HCT116 (cell line): Measurements from ENCODE around the gene ZNF536. TPM values are rescaled to one million over a fixed set of nuclear protein-coding genes. Genes with fewer than 3 reads are reported as not detected.
"Not testable (repeated sequence)": the region's sequence is repeated elsewhere in the genome, so short reads cannot be mapped to it uniquely, and the experiment has no call there.

Source experiments
- ATAC-seq: fragments of 200-7000 bp; cut with Tn5 transposase; 2 replicates; pipeline ENCODE4 v1.9.1; 2020; ENCODE audit warnings: mild to moderate bottlenecking, moderate library complexity
- BruUV-seq: library from RNA; stranded (reverse); fragments of 400-500 nt; replicated peaks from 2 replicates; lab custom pipeline; 2021; lab: Mats Ljungman, UMichigan
- CTCF ChIA-PET: fragments of 300-600 bp; sonication (Branson Sonifier 250); formaldehyde crosslinking; loops from one replicate; lab custom pipeline; 2021; ENCODE audit warnings: antibody characterized with exemption; lab: Charles Lee
- POLR2A ChIA-PET: fragments of 300-600, 350-600 bp; sonication (Branson Sonifier 250); formaldehyde crosslinking; loops from one replicate; lab custom pipeline; 2021; ENCODE audit warnings: antibody characterized with exemption; lab: Charles Lee
- RAD21 ChIA-PET, 2 experiments: fragments of 300-600 bp; sonication (Branson Sonifier 250); formaldehyde crosslinking; loops; one replicate each; lab custom pipeline; 2023; ENCODE audit warnings: low total read pairs in 2 of 2; ENCODE audit not compliant: uncharacterized antibody in 2 of 2, unreplicated experiment in 2 of 2, low non-redundant PET in 1 of 2; lab: Charles Lee
- DNase-seq: peaks from one replicate; pipeline ENCODE4 v3.0.0-alpha.2; 2010; ENCODE audit warnings: low read depth, low spot score
- H2AFZ ChIP-seq: fragments of 200-600 bp; shearing (Covaris generic), sonication (generic); 2 replicates; pipeline ENCODE4 v1.6.1; 2017; ENCODE audit warnings: low read depth, mixed run types, mixed read lengths, antibody characterized with exemption, low read length; ENCODE audit not compliant: poor library complexity, severe bottlenecking
- H3K27ac ChIP-seq: 2 replicates; pipeline ENCODE4 v1.5.1; 2012; ENCODE audit warnings: low read depth, low read length
- H3K27me3 ChIP-seq: fragments of 200-600 bp; sonication (generic); 2 replicates; pipeline ENCODE4 v1.6.1; 2016; ENCODE audit warnings: mixed run types, low read length, mixed read lengths; ENCODE audit not compliant: insufficient read depth
- H3K36me3 ChIP-seq, 2 experiments: fragments of 200-500 bp in 1 of 2; fragments of 200-600 bp in 1 of 2; sonication (Bioruptor generic) in 1 of 2; sonication (generic) in 1 of 2; 2 replicates each; pipeline versions ENCODE4 v1.5.1 to v1.6.1; 2014 to 2016; ENCODE audit warnings: low read length in 2 of 2, inconsistent platforms in 1 of 2, mixed read lengths in 1 of 2, mixed run types in 1 of 2; ENCODE audit not compliant: insufficient read depth in 2 of 2, control insufficient read depth in 1 of 2
- H3K4me1 ChIP-seq, 2 experiments: fragments of 200-600 bp in 1 of 2; sonication (generic) in 1 of 2; 2 replicates each; pipeline versions ENCODE4 v1.5.1 to v1.6.1; 2012 to 2017; ENCODE audit warnings: low read length in 2 of 2, inconsistent platforms in 1 of 2, mild to moderate bottlenecking in 1 of 2, mixed read lengths in 1 of 2, mixed run types in 1 of 2, moderate library complexity in 1 of 2; ENCODE audit not compliant: insufficient read depth in 2 of 2, control insufficient read depth in 1 of 2
- H3K4me2 ChIP-seq: fragments of 200-600 bp; sonication (generic); 2 replicates; pipeline ENCODE4 v1.6.1; 2017; ENCODE audit warnings: mixed run types, low read length, mixed read lengths
- H3K4me3 ChIP-seq, 2 experiments: fragments of 200-600 bp in 1 of 2; sonication (generic) in 1 of 2; replicated peaks in 1 of 2; 2 replicates each; pipeline ENCODE4 v1.5.1; 2011 to 2016; ENCODE audit warnings: low read length in 2 of 2, control low read depth in 1 of 2, low read depth in 1 of 2, mild to moderate bottlenecking in 1 of 2, mixed read lengths in 1 of 2, mixed run types in 1 of 2
- H3K79me2 ChIP-seq: fragments of 200-600 bp; sonication (generic); 2 replicates; pipeline ENCODE4 v1.6.1; 2017; ENCODE audit warnings: mild to moderate bottlenecking, mixed run types, low read length, moderate library complexity, mixed read lengths; ENCODE audit not compliant: insufficient read depth
- H3K9ac ChIP-seq: fragments of 200-600 bp; sonication (generic); 2 replicates; pipeline ENCODE4 v1.6.1; 2016; ENCODE audit warnings: low read length, mixed read lengths
- H3K9me2 ChIP-seq: fragments of 200-600 bp; sonication (generic), shearing (Covaris generic); 2 replicates; pipeline ENCODE4 v1.6.1; 2017; ENCODE audit warnings: mixed run types, mild to moderate bottlenecking, moderate library complexity; ENCODE audit not compliant: insufficient read depth
- H3K9me3 ChIP-seq, 2 experiments: fragments of 200-500 bp in 1 of 2; fragments of 200-600 bp in 1 of 2; sonication (Bioruptor generic) in 1 of 2; sonication (generic) in 1 of 2; 2 replicates each; pipeline ENCODE4 v1.6.1; 2014 to 2017; ENCODE audit warnings: low read length in 2 of 2, mixed read lengths in 2 of 2, inconsistent platforms in 1 of 2, low read depth in 1 of 2, mild to moderate bottlenecking in 1 of 2, mixed run types in 1 of 2, moderate library complexity in 1 of 2; ENCODE audit not compliant: control insufficient read depth in 1 of 2, insufficient read depth in 1 of 2
- H4K20me1 ChIP-seq: fragments of 200-600 bp; sonication (generic), shearing (Covaris generic); 2 replicates; pipeline ENCODE4 v1.6.1; 2017; ENCODE audit warnings: mixed run types, mild to moderate bottlenecking, moderate library complexity; ENCODE audit not compliant: insufficient read depth
- SRF ChIP-seq: IDR thresholded peaks from 2 replicates; pipeline ENCODE4 v1.6.1; 2012; ENCODE audit warnings: low read depth
- YY1 ChIP-seq: IDR thresholded peaks from 2 replicates; pipeline ENCODE4 v1.6.1; 2011; ENCODE audit warnings: low read length, low read depth, moderate library complexity, mild to moderate bottlenecking; ENCODE audit not compliant: insufficient replicate concordance; ENCODE audit errors: extremely low read depth
- ZNF274 ChIP-seq: fragments of 200-500 bp; sonication (Bioruptor generic); IDR thresholded peaks from 2 replicates; pipeline ENCODE4 v1.6.1; 2014; ENCODE audit warnings: mild to moderate bottlenecking, low read depth, low read length, inconsistent platforms
- intact Hi-C: fragments of 100-400 bp; cut with micrococcal nuclease; formaldehyde crosslinking; loops from 2 replicates; pipeline ENCODE4 v1.10.0; 2022
- total RNA-seq: library from RNA; stranded (reverse); gene quantifications from one replicate; pipeline ENCODE4 v1.2.1, GENCODE V29; 2021; ENCODE audit not compliant: unreplicated experiment
- TF ChIP-seq, protein P1 (sequence below): IDR thresholded peaks from 2 replicates; pipeline ENCODE4 v1.6.1; 2012
- TF ChIP-seq, protein P2 (sequence below): IDR thresholded peaks from 2 replicates; pipeline ENCODE4 v1.6.1; 2012

The ZNF536 gene
- total RNA-seq, 1 experiment from 2014 or later, result not detected

DNA sequence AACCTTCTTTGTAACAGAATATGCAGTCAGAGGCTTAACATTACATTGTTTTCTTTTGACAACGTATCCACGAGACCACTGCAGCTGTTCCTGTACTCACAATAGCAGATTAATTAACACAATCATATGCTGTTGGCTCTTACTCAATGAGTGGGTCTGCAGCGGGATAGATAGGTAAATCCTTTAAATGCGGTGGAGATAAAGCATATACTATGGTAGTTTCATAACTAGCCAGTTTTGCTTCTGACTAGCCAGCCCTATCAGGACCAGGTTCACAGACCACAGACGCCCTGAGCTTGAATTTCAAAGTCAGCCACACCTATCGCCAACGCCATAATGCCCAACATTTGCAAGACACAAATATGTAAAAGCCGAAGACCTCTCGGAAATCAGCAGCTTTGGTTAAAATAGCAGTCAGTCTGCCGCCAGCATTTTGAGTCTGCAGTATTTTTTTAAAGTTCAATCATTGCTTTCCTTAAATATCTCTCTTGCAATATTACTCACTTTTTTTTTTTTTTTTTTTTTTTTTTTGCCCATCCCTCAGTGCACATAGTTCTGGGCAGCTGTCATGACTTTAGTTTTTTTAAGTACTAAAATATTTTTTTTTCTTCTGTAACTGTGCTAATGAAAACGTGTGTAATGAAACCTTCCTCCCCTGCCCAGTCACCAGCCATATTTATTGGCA is 120.5 kb downstream of the ZNF536 start:
- no peaks in the 10 kb centered on the region for H3K4me1 ChIP-seq
- no peaks in the 10 kb centered on the region for H3K9me2 ChIP-seq
- H3K9ac ChIP-seq, result no peak overlapping the region
- H4K20me1 ChIP-seq, result no peaks in the 10 kb centered on the region
- no peak overlapping the region for H2AFZ ChIP-seq
- no peak overlapping the region for H3K4me3 ChIP-seq
- CTCF ChIA-PET, result no interaction called here
- no peaks in the 10 kb centered on the region for H3K79me2 ChIP-seq
- H3K4me2 ChIP-seq, result no peak overlapping the region
- intact Hi-C loops, result no loop called here
- RAD21 ChIA-PET, result no interaction called here
- POLR2A ChIA-PET, result no interaction called here
- ATAC-seq (no peak), DNase-seq (no peak)
- BruUV-seq, result no TSS peak
- no peak overlapping the region for H3K27ac ChIP-seq
- no peaks in the 10 kb centered on the region for H3K36me3 ChIP-seq
- H3K9me3 ChIP-seq, result peaks cover 0 to 2% of the 10 kb centered on the region in 2 experiments; a peak in 1 of 4 replicates
- H3K27me3 ChIP-seq, result peaks cover 47% of the 10 kb centered on the region
- TF ChIP-seq, protein P1, sequence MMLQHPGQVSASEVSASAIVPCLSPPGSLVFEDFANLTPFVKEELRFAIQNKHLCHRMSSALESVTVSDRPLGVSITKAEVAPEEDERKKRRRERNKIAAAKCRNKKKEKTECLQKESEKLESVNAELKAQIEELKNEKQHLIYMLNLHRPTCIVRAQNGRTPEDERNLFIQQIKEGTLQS, result no peak

- TF ChIP-seq, protein P1, result no peak
- TF ChIP-seq, protein P2, sequence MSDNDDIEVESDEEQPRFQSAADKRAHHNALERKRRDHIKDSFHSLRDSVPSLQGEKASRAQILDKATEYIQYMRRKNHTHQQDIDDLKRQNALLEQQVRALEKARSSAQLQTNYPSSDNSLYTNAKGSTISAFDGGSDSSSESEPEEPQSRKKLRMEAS, result no peak
- TF ChIP-seq YY1 (no peak), ZNF274 (no peak), SRF (no peak)
- H3K79me2 ChIP-seq, result no peaks in the 10 kb centered on the region
- no peaks in the 10 kb centered on the region for H3K4me1 ChIP-seq
- H3K9me2 ChIP-seq, result no peaks in the 10 kb centered on the region
- H3K4me3 ChIP-seq, result no peak overlapping the region
- ChIA-PET RAD21 (no interaction called here), CTCF (no interaction called here), POLR2A (no interaction called here)
- DNase-seq (no peak), ATAC-seq (no peak)
- no peaks in the 10 kb centered on the region for H3K36me3 ChIP-seq
- intact Hi-C loops, result no loop called here
- H3K27me3 ChIP-seq, result peaks cover 12% of the 10 kb centered on the region
- H4K20me1 ChIP-seq, result no peaks in the 10 kb centered on the region
- no peak overlapping the region for H3K4me2 ChIP-seq
- H2AFZ ChIP-seq, result no peak overlapping the region
- no peak overlapping the region for H3K27ac ChIP-seq
- H3K9ac ChIP-seq, result no peak overlapping the region
- no peaks in the 10 kb centered on the region for H3K9me3 ChIP-seq
- BruUV-seq, result no TSS peak
Observed at GRCh38 chr19:30497034-30497433, 124.8 kb downstream of the ZNF536 start.

DNA sequence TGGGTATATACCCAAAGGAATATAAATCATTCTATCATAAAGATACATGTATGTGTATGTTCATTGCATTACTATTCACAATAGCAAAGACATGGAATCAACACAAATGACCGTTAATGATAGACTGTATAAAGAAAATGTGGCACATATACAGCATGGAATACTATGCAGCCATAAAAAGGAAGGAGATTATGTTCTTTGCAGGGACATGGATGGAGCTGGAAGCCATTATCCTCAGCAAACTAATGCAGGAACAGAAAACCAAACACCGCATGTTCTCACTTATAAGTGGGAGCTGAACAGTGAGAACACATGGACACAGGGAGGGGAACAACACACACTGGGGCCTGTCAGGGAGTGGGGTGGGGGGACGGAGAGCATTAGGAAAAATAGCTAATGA is 125.9 kb downstream of the ZNF536 start:
- H3K4me2 ChIP-seq, POLR2A ChIA-PET, DNase-seq, CTCF ChIA-PET, BruUV-seq, H4K20me1 ChIP-seq, intact Hi-C loops, H3K9me2 ChIP-seq, H3K27ac ChIP-seq, H3K79me2 ChIP-seq, H3K4me1 ChIP-seq, H3K9me3 ChIP-seq, H3K36me3 ChIP-seq, H3K4me3 ChIP-seq, H2AFZ ChIP-seq, ATAC-seq, H3K9ac ChIP-seq, H3K27me3 ChIP-seq, RAD21 ChIA-PET: not testable (repeated sequence)
